HG03460 (cell line): ENCODE data around the gene PTPRN2.
"Not testable (repeated sequence)": the region's sequence is repeated elsewhere in the genome, so short reads cannot be mapped to it uniquely, and the experiment has no call there.

Experiments used
- ATAC-seq: cut with Tn5 transposase; IDR thresholded peaks from one replicate; pipeline ENCODE4 v1.9.1; 2021; ENCODE audit not compliant: unreplicated experiment

Gene PTPRN2

DNA sequence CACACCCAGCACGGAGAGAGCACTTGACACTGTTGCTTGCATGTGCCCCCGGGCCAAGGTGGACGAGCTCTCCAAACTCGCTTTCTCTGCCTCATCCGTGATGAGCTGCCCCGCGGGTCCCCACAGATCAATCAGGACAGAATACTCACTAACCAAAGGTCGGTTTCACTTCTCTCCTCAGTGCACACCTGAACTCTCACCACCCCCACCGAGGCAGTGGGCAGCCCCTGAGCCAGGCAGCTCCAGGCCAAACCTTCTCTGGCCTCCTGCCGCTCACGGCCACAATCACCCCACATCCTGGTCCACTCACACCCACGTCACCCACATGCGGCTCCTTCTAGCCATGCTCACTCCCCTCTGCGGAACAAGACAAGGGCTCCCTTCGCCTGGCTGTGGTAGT, 806.9 kb downstream of the PTPRN2 start:
- no peak for ATAC-seq

DNA sequence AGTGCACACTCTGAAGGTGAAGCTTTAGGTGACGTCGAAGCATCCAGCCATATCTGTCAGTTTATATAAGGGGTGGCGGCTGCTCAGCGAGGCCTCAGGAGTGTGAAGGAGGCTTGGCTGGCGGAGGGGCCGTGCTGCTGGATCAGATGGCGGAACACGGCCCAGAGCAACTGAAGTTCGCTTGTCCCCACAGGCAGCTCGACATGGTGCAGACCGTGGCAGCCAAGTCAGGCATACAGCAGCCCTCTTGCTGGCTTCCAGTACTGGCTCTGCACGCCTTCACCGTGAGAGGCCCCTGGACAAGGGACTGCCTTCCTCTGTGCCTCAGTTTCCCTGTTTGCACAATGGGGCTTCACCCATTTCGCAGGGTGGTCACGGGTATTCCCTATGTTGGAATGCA, 807.3 kb downstream of the PTPRN2 start:
- no peak for ATAC-seq

- ATAC-seq: no peak
These were observed 808.4 kb downstream of the PTPRN2 start for GRCh38 chr7:157779206-157779605.

GRCh38 chr7:157777194-157777762, 810.3 kb downstream of the PTPRN2 start:
- not testable (repeated sequence) for ATAC-seq

- no peak for ATAC-seq
These were observed 811.9 kb downstream of the PTPRN2 start for GRCh38 chr7:157775560-157776332.

DNA sequence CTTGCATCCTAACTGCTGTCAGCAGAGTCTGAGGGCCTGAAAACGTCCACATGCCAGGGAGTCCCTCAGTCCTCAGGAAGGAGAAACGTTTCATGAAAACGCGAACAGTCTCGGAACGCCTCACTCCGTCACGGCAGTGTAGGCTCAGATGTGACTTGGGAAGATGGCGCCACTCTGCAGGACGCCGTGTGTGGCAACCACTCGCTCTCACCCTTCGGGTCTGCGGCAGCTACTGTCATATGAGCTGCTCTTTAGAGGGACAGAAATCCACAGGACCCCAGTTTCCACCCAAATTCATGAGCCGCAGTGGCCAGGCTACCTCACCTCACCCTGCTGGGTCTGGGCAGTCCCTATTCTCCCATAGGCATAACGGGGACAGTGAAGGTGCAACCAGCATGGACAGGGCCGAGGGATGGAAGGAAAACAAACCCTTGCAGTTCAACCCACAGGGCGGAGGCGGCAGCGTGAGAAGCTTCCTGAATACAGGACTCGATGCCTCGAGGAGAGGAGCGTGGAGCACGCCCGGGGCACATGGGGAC, 812.5 kb downstream of the PTPRN2 start:
- ATAC-seq: no peak

GRCh38 chr7:157774495-157774894, 813.1 kb downstream of the PTPRN2 start:
- ATAC-seq: no peak

DNA sequence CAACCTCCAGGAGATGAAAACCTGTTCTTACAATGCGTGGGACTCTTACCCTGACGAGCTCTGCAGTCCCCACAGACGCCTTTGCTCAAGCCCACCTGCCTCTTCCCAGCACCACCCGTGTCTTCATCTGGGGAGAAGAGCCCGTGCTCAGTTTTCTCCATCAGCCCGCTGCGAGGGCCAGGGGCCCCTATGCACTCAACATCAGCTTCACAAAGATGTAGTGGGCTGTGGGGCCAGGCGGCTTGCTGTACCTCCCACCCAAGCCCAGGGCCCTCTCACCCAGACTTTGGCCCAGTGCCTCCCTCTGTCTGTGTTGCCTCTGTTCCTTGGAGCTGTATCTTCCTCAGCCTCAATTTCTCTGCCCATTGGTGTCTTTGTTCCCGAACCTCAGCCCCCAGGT, 814.3 kb downstream of the PTPRN2 start:
- no peak for ATAC-seq

GRCh38 chr7:157772486-157773130, 815.0 kb downstream of the PTPRN2 start:
- ATAC-seq: no peak

DNA sequence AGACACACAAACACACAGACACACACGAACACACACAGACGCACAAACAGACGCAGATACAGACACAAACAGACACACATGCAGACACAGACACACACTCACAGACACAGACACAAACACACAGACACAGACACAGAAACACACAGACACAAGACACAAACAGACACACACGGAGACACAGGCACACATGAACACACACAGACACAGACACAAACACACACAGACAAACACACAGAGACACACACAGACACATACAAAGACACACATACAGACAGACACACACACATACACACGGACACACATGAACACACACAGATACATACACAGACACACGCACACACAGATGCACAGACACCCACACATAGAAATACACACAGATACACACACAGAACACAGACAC, 815.9 kb downstream of the PTPRN2 start:
- ATAC-seq: no peak

DNA sequence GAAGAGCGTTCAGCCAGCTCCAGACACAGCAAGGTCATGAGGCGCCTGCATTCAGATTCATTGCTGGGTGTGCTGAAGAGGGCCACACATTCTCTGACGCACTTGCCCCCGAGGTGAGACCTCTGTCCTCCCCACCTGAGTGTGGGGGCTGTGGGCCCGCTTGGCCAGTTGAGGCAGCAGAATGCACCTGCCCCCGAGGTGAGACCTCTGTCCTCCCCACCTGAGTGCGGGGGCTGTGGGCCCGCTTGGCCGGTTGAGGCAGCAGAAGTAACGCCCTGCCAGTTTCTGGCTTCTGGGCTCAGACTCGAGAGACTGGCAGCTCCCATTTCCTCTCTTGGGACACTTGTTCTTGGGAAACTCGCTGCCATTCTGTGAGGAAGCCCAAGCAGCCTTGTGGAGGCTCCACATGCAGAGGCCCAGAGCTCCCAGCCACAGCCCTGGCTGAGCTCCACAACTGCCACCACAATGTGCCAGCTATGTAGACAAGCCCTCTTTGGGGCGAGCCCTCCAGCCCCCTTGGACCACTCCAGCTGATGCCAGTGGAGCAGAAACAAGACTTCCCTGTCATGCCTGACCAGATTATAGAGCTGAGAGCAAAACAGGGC, 816.8 kb downstream of the PTPRN2 start:
- ATAC-seq: no peak

- no peak for ATAC-seq
These were observed 818.0 kb downstream of the PTPRN2 start for GRCh38 chr7:157769526-157770215.

DNA sequence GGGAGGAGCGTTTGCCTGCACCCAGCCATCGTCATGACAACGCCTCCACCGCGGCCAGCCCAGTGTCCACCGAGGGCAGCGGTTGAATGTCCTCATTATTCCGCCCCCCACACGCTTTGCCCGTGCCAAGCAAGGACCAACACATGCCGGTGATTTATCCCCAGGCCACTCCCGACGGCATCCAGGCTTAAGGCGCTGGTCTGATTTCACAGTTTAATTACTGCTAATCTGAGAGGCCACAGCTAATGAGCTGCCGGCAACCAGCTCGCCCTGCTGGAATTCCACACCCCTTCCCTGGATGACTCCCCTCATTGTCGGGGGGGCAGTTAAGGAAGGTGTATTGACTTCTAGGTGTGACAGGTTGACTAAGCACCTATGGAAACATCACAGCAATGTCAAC, 818.5 kb downstream of the PTPRN2 start:
- no peak for ATAC-seq

GRCh38 chr7:157768198-157768597, 819.4 kb downstream of the PTPRN2 start:
- no peak for ATAC-seq

- no peak for ATAC-seq
These were observed 820.0 kb downstream of the PTPRN2 start for GRCh38 chr7:157767506-157768197.

DNA sequence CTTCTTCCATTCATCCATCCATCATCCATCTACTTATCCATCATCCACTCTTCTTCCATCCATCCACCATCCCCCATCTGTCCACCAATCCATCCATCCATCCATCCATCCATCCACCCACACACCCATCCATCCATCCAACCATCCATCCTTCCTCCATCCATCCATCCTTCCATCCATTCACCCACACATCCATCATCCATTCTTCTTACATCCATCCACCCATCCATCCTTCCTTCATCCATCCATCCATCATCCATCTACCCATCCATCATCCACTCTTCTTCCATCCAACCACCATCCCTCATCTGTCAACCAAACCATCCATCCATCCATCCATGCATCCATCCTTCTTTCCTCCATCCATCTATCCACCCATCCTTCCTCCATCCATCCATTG, 821.5 kb downstream of the PTPRN2 start:
- no peak for ATAC-seq

- ATAC-seq: no peak
These were observed 822.6 kb downstream of the PTPRN2 start for GRCh38 chr7:157764946-157765537.

DNA sequence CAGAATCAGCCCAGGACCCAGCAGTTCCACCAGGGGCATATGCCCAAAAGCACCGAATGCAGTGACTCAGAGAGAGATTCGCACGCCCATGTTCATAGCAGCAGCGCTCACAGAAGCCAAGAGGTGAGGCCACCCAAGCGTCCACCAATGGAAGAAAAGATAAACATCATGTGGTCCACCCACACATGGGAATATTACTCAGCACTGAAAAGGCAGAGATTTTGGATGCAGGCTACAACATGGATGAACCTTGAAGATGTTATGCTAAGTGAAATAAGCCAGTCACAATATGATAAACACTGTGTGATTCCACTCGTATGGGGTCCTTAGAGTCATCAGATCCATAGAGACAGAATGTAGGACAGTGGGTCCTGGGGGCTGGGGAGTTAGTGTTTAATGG, 823.4 kb downstream of the PTPRN2 start:
- no peak for ATAC-seq

DNA sequence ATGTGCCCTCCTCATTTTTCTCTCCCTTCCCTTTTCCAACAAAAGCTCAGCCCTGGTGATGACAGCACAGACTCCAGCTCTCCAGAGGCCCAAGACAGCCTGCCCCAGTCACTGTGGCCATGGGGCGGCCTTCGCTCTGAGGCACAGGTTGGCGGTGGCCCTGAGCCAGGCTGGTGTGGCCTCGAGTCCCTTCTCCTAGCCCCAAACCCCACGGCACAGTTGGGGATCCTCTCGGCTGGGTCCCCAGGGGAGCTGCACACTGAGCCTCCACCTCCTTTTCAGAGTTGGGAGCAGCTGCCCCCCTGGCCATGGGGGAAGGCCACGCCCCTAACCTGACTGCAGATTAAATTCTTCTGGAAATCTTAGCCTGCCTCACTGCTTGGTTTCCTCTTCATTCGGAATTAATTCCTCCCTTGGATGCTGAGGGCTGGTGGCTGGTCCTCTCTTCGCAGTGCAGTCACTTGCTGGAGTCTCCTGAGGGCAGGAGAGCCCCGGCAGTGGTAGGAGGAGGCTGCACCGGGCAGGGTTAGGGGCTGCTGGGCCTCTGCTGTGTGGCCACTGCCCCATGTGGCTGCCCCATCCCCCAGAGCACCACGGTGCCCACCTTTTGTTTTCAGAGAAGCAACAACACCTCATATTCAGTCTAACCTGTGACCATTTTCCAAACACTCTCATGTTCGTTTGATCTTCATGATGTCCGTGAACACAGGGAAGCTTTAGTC, 824.2 kb downstream of the PTPRN2 start:
- ATAC-seq: no peak
